Measurements from ENCODE around the gene IL1RAPL1.
A peak's percentile ranks its signal among the peaks of the same experiment; 100 is the strongest.

- TF ChIP-seq EZH2 (IDR thresholded peaks at IDR 0.05; ENCODE audit: borderline replicate concordance, insufficient read depth, low read length, poor library complexity, severe bottlenecking) (no peak), CTCF (IDR thresholded peaks at IDR 0.05; ENCODE audit: poor library complexity, severe bottlenecking) (no peak), POLR2AphosphoS5 (IDR thresholded peaks at IDR 0.05) (peak; percentile 42), RAD21 (conservative IDR thresholded peaks at IDR 0.05) (no peak), MXI1 (conservative IDR thresholded peaks at IDR 0.05; ENCODE audit: poor library complexity, severe bottlenecking) (no peak), EP300 (conservative IDR thresholded peaks at IDR 0.05; ENCODE audit: poor library complexity, severe bottlenecking) (peak; percentile 23), SMC3 (conservative IDR thresholded peaks at IDR 0.05; ENCODE audit: poor library complexity) (no peak), TAF1 (IDR thresholded peaks at IDR 0.05; ENCODE audit: low read depth) (no peak)
- TF ChIP-seq, protein P1, sequence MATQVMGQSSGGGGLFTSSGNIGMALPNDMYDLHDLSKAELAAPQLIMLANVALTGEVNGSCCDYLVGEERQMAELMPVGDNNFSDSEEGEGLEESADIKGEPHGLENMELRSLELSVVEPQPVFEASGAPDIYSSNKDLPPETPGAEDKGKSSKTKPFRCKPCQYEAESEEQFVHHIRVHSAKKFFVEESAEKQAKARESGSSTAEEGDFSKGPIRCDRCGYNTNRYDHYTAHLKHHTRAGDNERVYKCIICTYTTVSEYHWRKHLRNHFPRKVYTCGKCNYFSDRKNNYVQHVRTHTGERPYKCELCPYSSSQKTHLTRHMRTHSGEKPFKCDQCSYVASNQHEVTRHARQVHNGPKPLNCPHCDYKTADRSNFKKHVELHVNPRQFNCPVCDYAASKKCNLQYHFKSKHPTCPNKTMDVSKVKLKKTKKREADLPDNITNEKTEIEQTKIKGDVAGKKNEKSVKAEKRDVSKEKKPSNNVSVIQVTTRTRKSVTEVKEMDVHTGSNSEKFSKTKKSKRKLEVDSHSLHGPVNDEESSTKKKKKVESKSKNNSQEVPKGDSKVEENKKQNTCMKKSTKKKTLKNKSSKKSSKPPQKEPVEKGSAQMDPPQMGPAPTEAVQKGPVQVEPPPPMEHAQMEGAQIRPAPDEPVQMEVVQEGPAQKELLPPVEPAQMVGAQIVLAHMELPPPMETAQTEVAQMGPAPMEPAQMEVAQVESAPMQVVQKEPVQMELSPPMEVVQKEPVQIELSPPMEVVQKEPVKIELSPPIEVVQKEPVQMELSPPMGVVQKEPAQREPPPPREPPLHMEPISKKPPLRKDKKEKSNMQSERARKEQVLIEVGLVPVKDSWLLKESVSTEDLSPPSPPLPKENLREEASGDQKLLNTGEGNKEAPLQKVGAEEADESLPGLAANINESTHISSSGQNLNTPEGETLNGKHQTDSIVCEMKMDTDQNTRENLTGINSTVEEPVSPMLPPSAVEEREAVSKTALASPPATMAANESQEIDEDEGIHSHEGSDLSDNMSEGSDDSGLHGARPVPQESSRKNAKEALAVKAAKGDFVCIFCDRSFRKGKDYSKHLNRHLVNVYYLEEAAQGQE (IDR thresholded peaks at IDR 0.05; ENCODE audit: borderline replicate concordance), result no peak
Observed at GRCh38 chrX:29693912-29694311, 1106.7 kb downstream of the IL1RAPL1 start.
